Measurements from ENCODE around the gene PCSK6.

GRCh38 chr15:101359365-101359947 is 130.1 kb downstream of the PCSK6 start:
- TF ChIP-seq POLR2A (IDR thresholded peaks at IDR 0.05; ENCODE audit: low read length): no peak
- TF ChIP-seq GATA1 (IDR thresholded peaks at IDR 0.05; ENCODE audit: low read depth, low read length): no peak

Measured in erythroblast (primary cell).